GM12873 (cell line): ENCODE data around the gene FSD1L.

Experiments used
- CTCF ChIP-seq: IDR thresholded peaks from 2 replicates; pipeline ENCODE4 v1.5.1; 2012; ENCODE audit warnings: low read depth, mild to moderate bottlenecking, moderate library complexity, low read length, control low read depth; ENCODE audit not compliant: insufficient read depth; ENCODE audit errors: missing control alignments

FSD1L gene

GRCh38 chr9:105496826-105497225, 49.0 kb downstream of the FSD1L start:
- TF ChIP-seq CTCF = no peak

- no peak for TF ChIP-seq CTCF
These were observed 49.9 kb downstream of the FSD1L start for GRCh38 chr9:105497704-105498103.

GRCh38 chr9:105500108-105500766, 52.4 kb downstream of the FSD1L start:
- no peak for TF ChIP-seq CTCF

DNA sequence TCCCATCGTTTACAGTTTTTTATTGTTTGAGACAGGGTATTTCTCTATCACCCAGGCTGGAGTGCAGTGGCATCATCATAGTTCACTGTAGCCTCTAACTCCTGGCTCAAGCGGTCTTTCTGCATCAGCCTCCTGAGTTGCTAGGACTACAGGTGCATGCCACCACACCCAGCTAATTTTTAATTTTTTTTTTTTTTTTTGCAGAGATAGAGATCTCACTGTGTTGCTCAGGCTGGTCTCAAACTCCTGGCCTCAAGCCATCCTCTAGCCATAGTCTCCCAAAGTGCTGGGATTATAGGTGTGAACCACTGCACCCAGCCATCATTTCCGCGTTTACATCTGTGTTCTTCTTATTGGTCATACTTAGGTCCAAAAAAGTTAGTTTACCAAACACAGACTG, 53.6 kb downstream of the FSD1L start:
- TF ChIP-seq CTCF = no peak

DNA sequence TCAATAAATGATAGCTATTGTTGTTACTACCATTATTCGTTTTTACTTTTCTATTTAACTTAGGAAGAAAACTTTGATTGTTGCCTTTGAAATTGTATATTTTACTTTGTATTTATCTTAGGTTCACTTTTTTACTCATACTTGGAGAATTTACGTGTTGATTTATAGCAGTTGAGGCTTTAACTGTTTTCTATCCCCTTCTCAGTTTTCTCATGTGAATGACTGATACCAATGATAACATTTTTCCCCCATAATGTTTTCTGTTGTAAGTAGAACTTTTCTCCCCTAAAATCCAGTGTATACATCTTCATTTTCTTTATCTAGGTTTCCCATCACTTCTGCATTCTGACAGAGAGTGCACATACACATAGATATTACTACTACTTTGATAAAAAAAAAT, 54.4 kb downstream of the FSD1L start:
- TF ChIP-seq CTCF = no peak

DNA sequence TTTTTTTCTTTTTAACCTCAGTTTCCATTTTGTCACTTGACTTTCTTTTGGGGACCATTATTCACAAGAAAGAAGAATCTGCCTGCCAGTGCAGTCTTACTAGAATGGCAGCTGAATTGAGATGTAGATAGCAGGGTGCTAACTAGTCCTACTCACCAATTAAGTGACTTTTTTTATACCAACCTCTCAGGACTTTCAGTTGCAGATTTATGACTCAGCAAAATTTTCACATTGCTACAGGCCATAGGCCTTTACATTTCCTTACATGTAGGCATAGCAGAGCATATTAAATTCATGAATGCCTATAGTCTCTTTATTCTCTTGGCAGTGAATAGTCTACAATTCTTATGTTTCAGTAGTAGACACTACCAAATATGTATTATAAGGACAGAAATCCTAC, 56.0 kb downstream of the FSD1L start:
- no peak for TF ChIP-seq CTCF

DNA sequence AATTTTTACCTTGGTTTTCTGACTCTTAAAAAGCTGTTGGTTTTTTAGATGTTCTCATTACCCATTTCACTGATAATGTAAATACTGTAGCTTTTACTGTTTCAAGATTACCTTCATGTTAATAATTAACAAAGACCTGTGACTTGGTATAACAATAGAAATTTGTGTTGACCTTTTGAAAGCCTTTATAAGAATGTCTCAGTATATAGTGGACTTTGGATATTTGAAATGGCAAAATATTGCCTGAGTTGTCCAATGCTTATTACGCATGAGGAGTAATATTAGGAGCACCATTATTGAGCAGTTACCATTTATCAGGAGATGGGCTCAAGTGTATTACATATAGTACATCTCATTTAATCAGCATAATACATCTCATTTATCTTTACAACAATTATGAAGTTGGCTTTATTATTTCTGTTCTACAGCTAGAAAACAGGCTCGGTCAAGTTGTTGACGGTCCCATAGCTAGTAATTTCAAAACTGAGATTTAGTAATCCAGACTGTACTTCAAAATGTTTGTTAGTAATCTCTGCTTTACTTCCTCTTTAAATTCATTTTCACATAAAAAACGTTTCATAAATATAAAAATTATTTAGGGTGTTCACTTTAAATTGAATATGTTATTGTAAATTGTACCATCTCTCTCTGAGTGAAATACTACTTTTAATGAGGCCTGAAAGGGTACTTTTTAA, 59.4 kb downstream of the FSD1L start:
- no peak for TF ChIP-seq CTCF
